NAMALWA (cell line): ENCODE results near the gene ARHGEF18.
"Not testable (repeated sequence)": the region's sequence is repeated elsewhere in the genome, so short reads cannot be mapped to it uniquely, and the experiment has no call there.

Source experiments
- DNase-seq: peaks from one replicate; pipeline ENCODE4 v3.0.0-alpha.2; 2015; ENCODE audit warnings: low spot score

The ARHGEF18 gene

GRCh38 chr19:7348587-7349230, at the start of gene ARHGEF18:
Gene ARHGEF18 (plus strand): TSS chr19:7348937. CDS start chr19:7362891, 13,954 bp downstream.
- DNase-seq: peak; percentile 94

DNA sequence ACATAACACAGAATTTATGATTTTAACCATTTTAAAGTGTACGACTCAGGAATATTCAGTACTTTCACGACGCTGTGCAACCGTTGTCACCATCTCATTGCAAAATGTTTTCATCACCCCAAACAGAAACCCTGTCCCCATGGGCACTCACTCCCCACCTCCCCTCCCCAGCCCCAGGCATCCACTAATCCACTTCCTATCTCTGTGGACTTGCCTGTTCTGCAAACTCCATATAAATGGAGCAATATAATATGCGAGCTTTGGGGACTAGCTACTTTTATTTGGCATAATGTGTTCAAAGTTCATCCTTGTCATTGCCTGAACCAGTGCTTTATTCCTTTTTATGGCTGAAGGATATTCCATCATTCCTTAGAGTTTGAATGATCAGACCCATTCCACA, 47.2 kb upstream of the ARHGEF18 start:
- DNase-seq: no peak

DNA sequence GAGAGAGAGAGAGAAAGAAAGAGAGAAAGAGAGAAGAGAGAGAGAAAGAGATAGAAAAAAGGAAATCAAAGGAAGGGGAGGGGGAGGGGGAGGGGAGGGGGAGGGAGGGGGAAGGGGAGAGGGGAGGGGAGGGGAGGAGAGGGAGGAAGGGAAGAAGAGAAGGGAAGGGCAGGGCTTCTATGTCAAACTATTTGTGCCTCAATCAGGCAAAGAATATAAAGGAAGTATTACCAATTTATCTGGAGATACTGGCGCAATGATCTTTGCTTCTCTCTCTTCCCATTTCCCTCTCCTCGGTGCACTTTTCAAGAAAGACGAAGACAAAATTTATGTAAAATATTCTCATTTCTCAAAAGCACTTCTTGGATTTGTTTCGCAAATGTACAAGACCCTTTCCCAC, 45.3 kb upstream of the ARHGEF18 start:
- no peak for DNase-seq

DNA sequence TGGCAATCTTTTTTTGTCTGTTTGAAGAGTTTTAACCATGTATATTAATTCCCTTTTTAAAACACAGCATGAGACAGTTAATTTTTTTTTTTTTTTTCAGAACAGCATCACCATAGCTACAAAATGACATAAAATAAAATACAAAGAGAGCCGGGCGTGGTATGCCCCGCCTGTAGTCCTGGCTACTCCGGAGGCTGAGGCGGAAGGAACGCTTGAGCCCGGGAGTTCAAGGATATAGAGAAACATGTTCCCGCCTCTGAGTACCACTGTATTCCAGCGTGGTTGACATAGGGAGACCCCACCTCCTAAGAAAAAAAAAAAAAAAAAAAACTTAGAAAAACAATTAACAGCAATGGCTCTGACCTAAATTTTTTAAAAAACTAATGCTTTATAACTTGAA, 44.5 kb upstream of the ARHGEF18 start:
- no peak for DNase-seq

GRCh38 chr19:7307590-7308218, 41.0 kb upstream of the ARHGEF18 start:
- no peak for DNase-seq

- DNase-seq: not testable (repeated sequence)
Observed at GRCh38 chr19:7308327-7308726, 40.4 kb upstream of the ARHGEF18 start.

DNA sequence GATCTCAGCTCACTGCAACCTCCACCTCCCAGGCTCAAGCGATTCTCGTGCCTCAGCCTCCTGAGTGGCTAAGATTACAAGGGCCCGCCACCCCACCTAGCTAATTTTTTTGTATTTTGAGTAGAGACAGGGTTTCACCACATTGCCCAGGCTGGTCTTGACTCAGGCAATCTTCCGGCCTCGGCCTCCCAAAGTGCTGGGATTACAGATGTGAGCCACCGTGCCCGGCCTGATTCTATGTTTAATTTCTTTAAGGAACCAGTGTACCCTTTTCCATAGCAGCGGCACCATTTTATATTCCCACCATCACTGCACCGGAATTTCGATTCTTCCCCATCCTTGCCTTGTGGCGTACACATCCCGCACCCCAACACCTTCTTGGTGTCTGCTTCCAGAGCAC, 36.8 kb upstream of the ARHGEF18 start:
- DNase-seq: no peak

GRCh38 chr19:7312816-7313215, 35.9 kb upstream of the ARHGEF18 start:
- DNase-seq: no peak

DNA sequence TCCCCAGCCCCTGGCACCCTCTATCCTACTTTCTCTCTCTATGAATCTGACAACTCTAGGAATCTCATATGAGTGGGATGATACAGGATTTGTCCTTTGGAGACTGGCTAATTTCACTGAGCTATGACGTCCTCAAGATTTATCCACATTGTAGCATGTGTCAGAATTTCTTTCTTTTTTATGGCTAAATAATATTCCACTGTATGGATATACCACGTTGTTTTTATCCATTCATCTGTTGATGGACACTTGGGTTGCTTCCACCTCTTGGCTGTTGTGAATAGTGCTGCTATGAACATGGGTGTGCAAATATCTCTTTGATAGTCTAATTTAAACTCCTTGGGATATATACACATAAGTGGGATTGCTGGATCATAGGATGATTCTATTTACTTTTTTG, 30.6 kb upstream of the ARHGEF18 start:
- no peak for DNase-seq

DNA sequence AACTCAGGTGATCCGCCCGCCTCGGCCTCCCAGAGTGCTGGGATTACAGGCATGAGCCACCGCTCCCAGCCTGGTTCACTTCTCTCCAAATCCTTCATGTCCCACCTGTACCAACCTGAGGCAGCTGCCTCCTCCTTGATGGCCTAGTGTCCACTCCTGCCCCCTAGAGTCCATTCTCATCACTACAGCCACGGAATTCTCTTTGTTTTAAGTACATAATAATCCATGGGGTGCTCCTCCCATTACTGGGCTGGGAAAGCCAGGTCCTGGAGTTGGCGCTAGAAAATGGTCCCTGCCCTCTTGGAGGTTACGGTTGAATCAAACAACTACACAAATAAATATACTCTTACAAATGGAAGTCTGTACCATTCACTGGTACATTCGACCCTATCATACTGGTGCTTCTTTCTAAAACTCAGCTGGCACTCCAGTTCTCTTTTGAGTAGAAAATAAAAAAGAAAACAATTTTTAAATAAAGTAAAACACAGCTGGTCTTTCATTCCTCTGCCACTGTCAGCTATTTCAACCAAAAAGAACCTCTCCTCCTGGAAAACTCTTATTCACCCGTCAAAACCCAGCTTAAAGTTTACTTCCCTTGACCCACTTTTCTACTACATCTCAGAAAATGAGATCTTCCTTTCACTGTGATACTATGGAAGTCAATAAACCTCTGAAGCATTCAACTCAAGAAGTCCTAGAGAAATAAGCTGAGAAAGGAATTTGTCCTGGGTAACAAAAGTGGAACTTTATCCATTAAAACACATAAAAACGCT, 22.4 kb upstream of the ARHGEF18 start:
- DNase-seq: peak; percentile 67

DNA sequence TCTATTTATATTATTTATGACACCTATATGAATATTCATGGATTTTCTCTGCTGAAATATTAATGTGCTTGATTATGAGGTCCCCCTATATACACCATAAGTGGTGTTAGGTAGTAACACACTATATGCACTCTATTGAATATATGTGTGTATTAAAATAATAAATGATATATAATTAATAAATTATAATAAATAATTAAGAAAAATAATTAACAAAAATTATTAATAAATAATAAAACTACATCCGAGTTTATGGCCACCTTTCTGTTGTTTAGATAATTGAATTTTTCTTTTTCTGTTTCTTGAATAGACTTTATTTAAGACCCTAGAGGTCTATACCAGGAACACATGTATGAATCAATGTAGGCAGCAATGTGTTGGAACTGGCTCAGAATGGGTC, 20.9 kb upstream of the ARHGEF18 start:
- no peak for DNase-seq

GRCh38 chr19:7328647-7329046, 20.1 kb upstream of the ARHGEF18 start:
- DNase-seq: peak; percentile 46

DNA sequence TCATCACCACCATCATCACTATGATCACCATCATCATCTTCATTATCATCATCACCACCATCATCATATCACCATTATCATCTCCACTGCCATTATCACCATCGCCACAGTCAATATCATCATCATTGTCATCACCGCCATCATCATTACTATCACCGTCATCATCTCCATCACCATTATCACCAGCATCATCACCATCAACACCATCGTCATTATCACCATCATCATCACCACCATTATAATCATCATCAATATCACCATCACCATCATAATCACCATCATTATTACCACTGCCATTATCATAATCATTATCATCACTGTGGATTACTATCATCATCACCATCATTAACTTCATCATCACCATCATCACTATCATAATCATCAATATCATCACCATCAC, 17.3 kb upstream of the ARHGEF18 start:
- DNase-seq: no peak

DNA sequence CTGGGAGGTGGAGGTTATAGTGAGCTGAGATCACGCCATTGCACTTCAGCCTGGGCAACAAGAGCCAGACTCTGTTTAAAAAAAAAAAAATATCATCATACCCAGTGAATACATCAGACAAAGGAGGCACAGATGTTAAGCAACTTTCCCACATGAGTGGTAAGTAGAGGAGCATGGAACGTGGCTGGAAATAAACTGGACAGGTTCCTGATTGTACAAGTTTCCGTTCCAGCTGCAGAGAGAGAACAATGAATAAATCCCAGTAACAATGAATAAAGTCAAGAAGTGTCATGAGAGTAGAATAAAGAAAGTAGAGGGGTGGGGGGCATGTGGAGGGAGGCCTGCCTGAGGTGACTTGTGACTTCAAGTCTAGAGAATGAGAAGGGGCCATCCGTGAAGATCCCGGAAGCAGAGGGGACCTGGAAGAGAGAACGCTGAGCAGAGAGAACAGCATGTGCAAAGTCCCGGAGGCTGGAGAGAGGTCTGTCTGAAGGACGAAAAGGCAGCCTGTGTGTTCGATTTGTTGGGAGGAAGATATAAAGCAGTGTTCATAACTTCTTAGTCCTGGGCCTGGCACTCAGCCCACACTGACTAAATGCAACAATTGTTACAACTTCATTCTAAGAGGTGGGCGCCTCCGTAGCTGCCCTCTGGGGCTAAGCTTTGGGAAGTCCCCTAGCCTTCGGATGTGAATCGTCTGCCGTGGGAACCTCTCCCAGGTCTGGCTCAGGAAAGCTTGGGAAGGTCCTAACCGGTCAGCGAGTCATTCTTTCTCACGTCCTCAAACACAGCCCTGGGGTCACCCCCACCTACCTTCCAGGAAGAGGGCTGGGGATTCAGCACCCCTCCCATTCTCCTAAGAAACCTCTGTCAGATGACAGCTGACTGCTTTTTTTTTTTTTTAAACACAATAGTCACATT, 15.3 kb upstream of the ARHGEF18 start:
- DNase-seq: no peak

GRCh38 chr19:7336321-7336973, 12.3 kb upstream of the ARHGEF18 start:
- no peak for DNase-seq

GRCh38 chr19:7337380-7338194, 11.2 kb upstream of the ARHGEF18 start:
- peak; percentile 97 for DNase-seq

DNA sequence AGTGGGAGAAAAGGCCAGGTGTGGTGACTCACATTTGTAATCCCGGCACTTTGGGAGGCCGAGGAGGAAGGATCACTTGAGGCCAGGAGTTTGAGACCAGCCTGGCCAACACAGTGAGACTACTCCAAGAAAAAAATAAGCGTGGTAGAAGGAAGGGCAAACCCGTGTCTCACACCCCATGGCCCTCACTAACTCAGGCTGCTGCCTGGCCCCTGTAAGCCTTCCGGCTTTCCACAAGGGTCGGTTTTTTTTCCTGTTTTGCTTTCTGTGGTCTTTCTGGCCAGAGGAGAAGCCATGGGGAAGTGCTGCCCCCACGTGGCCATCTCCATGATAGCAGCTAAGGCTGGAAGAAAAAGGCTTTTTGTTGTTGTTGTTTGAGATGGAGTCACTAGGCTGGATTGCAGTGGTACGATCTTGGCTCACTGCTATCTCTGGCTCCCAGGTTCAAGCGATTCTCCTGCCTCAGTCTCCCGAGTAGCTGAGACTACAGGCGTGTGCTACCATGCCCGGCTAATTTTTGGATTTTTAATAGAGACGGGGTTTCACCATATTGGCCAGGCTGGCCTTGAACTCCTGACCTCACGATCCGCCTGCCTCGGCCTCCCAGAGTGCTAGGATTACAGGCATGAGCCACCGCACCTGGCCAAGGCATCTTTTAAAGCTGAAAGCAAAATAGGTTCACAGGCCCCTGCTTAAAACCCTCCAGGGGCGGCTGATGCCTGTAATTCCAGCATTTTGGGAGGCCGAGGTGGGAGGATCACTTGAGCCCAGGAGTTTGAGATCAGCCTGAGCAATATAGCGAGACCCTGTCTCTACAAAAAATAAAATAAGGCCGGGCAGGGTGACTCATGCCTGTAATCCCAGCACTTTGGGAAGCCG, 7.5 kb upstream of the ARHGEF18 start:
- DNase-seq: peak; percentile 95

DNA sequence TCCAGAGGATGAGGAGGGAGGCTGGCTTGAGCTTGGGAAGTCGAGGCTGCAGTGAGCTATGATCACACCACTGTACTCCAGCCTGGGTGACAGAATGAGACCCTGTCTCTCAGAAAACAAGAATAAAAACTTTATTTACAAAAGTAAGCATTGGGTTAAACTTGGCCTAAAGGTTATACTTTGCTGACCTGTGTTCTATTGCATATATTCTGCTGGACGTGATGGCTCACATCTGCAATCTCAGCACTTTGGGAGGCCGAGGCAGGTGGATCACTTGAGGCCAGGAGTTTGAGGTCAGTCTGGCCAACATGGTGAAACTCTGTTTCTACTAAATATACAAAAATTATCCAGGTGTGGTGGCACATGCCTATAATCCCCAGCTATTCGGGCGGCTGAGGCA, 6.6 kb upstream of the ARHGEF18 start:
- no peak for DNase-seq

DNA sequence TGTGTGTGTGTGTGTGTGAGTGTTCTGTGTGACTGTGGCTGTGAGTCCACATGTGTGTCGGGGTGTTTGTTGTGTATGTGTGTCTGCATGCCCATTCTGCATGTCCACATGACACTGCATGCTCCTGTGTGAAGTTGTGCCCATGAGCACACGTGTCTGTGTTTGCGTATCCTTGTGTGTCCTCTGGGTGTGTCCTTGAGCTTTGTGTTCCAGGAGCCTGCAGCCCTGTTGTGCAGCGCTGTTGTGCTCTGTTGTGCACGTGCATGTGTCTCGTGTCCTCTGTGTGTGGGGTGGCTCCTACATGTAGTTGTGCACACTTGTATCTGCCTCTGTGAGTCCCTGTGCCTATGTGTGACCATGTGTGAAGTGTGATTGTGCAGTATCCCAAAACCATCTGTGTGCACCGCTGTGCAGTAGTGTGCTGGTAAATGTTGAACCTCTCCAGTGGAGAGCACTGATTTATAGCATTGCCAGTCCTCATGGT, 2.2 kb upstream of the ARHGEF18 start:
- peak; percentile 73 for DNase-seq

- not testable (repeated sequence) for DNase-seq
Observed at GRCh38 chr19:7346997-7347396, 1.7 kb upstream of the ARHGEF18 start.
